CD14-positive monocyte (primary cell): ENCODE results near the gene SKA2. TPM values are rescaled to one million over a fixed set of nuclear protein-coding genes. Genes with fewer than 3 reads are reported as not detected.
A peak's percentile ranks its signal among the peaks of the same experiment; 100 is the strongest.

ENCODE experiments used
- DNase-seq, 3 donors: peaks; one replicate each; pipeline ENCODE4 v3.0.0-alpha.2; 2011 to 2022
- H2AFZ ChIP-seq: 2 replicates; pipeline ENCODE4 v1.6.0; 2012; ENCODE audit warnings: mild to moderate bottlenecking, low read depth, low read length, inconsistent platforms; ENCODE audit not compliant: insufficient read depth, poor library complexity, severe bottlenecking
- H3K27ac ChIP-seq, 2 donors: 1 replicate in 1 of 2; 2 replicates in 1 of 2; pipeline ENCODE4 v1.5.1; 2012 to 2013; ENCODE audit warnings: low read length in 2 of 2, control low read depth in 1 of 2, inconsistent platforms in 1 of 2, low read depth in 1 of 2, mild to moderate bottlenecking in 1 of 2
- H3K27me3 ChIP-seq, 2 donors: one replicate each; pipeline versions ENCODE4 v1.6.0 to v1.6.1; 2011 to 2013; ENCODE audit warnings: low read length in 2 of 2; ENCODE audit not compliant: control insufficient read depth in 2 of 2, insufficient read depth in 2 of 2
- H3K36me3 ChIP-seq, 2 donors: replicated peaks in 1 of 2; 1 replicate in 1 of 2; 2 replicates in 1 of 2; pipeline versions ENCODE4 v1.5.1 to v1.6.1; 2012 to 2013; ENCODE audit warnings: low read length in 2 of 2, control low read depth in 1 of 2, inconsistent platforms in 1 of 2, mild to moderate bottlenecking in 1 of 2; ENCODE audit not compliant: insufficient read depth in 2 of 2, control insufficient read depth in 1 of 2
- H3K4me1 ChIP-seq, 2 donors: 1 replicate in 1 of 2; 2 replicates in 1 of 2; pipeline versions ENCODE4 v1.5.1 to v1.6.1; 2012 to 2013; ENCODE audit warnings: low read length in 2 of 2, control low read depth in 1 of 2, inconsistent platforms in 1 of 2, mild to moderate bottlenecking in 1 of 2, moderate library complexity in 1 of 2; ENCODE audit not compliant: insufficient read depth in 2 of 2, control insufficient read depth in 1 of 2
- H3K4me2 ChIP-seq: replicated peaks from 2 replicates; pipeline ENCODE3; 2012; ENCODE audit warnings: low read length, moderate library complexity, mild to moderate bottlenecking; ENCODE audit not compliant: poor library complexity, severe bottlenecking; ENCODE audit errors: extremely low read depth
- H3K4me3 ChIP-seq, 3 experiments: fragments of 200-600 bp in 1 of 3; sonication (generic) in 1 of 3; replicated peaks in 1 of 3; 1 replicate in 2 of 3; 2 replicates in 1 of 3; pipeline ENCODE4 v1.5.1; 2011 to 2013; ENCODE audit warnings: low read length in 3 of 3, mild to moderate bottlenecking in 3 of 3, control low read depth in 2 of 3, low read depth in 2 of 3, inconsistent platforms in 1 of 3, moderate library complexity in 1 of 3
- H3K79me2 ChIP-seq: 2 replicates; pipeline ENCODE4 v1.6.0; 2012; ENCODE audit warnings: mild to moderate bottlenecking, control low read depth, inconsistent platforms, low read length, moderate library complexity; ENCODE audit not compliant: insufficient read depth
- H3K9ac ChIP-seq: 2 replicates; pipeline ENCODE4 v1.6.0; 2017; ENCODE audit warnings: low read length, mild to moderate bottlenecking; ENCODE audit not compliant: insufficient read depth, poor library complexity, severe bottlenecking
- H3K9me3 ChIP-seq, 2 donors: replicated peaks in 1 of 2; 1 replicate in 1 of 2; 2 replicates in 1 of 2; pipeline versions ENCODE4 v1.5.1 to v1.6.1; 2012 to 2013; ENCODE audit warnings: low read length in 2 of 2, control low read depth in 1 of 2; ENCODE audit not compliant: control insufficient read depth in 1 of 2, insufficient read depth in 1 of 2
- H4K20me1 ChIP-seq: 2 replicates; pipeline ENCODE4 v1.6.0; 2012; ENCODE audit warnings: mild to moderate bottlenecking, low read length, control low read depth, moderate library complexity; ENCODE audit not compliant: insufficient read depth
- H3K27ac Mint-ChIP-seq, 7 donors: one replicate each; pipeline ENCODE4 v1.8.0; 2020; ENCODE audit warnings: mild to moderate bottlenecking in 7 of 7, mixed read lengths in 7 of 7, moderate library complexity in 6 of 7, inconsistent platforms in 2 of 7
- H3K27me3 Mint-ChIP-seq, 3 donors: one replicate each; pipeline ENCODE4 v1.8.0; 2021 to 2022; ENCODE audit warnings: low read depth in 3 of 3, mild to moderate bottlenecking in 3 of 3, mixed read lengths in 3 of 3, moderate library complexity in 3 of 3, inconsistent platforms in 1 of 3
- H3K36me3 Mint-ChIP-seq, 2 donors: one replicate each; pipeline ENCODE4 v1.8.0; 2020; ENCODE audit warnings: mixed read lengths in 2 of 2, inconsistent platforms in 1 of 2, mild to moderate bottlenecking in 1 of 2
- H3K4me1 Mint-ChIP-seq: one replicate; pipeline ENCODE4 v1.8.0; 2020; ENCODE audit warnings: mild to moderate bottlenecking, mixed read lengths
- H3K4me3 Mint-ChIP-seq, 2 donors: one replicate each; pipeline ENCODE4 v1.8.0; 2020; ENCODE audit warnings: mild to moderate bottlenecking in 2 of 2, mixed read lengths in 2 of 2, moderate library complexity in 1 of 2
- H3K9me3 Mint-ChIP-seq, 7 donors: one replicate each; pipeline ENCODE4 v1.8.0; 2020 to 2022; ENCODE audit warnings: mixed read lengths in 7 of 7, mild to moderate bottlenecking in 6 of 7, moderate library complexity in 6 of 7, inconsistent platforms in 2 of 7
- CTCF ChIP-seq: fragments of 200-600 bp; IDR thresholded peaks from one replicate; pipeline ENCODE4 v1.8.0; 2022; ENCODE audit warnings: antibody characterized with exemption, mild to moderate bottlenecking
- WGBS: methylation state at CpG from one replicate; pipeline ENCODE4 v1.1.5; 2013; ENCODE audit warnings: missing lambda C conversion rate; ENCODE audit not compliant: insufficient coverage; 5-methylcytosine and 5-hydroxymethylcytosine counted together
- intact Hi-C, 2 donors: fragments of 100-400 bp; cut with micrococcal nuclease; formaldehyde crosslinking; loops; one replicate each; pipeline versions ENCODE4 v1.15.0 to v1.15.1; 2023
- polyA plus RNA-seq, 3 donors: library from polyadenylated mRNA; depleted of rRNA in 1 of 3; unstranded in 2 of 3; stranded (reverse) in 1 of 3; fragments of 300-500 nt in 2 of 3; fragments of >200 nt in 1 of 3; fragmentation: Illumina TruSeq in 2 of 3; gene quantifications; 1 replicate in 2 of 3; 2 replicates in 1 of 3; pipeline ENCODE4 v1.2.3, GENCODE V29; 2012 to 2021

Gene SKA2
- polyA plus RNA-seq, 3 donors, result 3.1 to 20.4 (median 19.2) TPM

GRCh38 chr17:59111539-59111938 is 43.4 kb downstream of the SKA2 start:
- no peaks in the 10 kb centered on the region for H3K9me3 Mint-ChIP-seq
- H3K9ac ChIP-seq, result no peak overlapping the region
- H3K79me2 ChIP-seq, result no peaks in the 10 kb centered on the region
- no peak overlapping the region for H2AFZ ChIP-seq
- peaks cover 6 to 9% of the 10 kb centered on the region in 2 donors for H3K4me1 ChIP-seq
- intact Hi-C loops, result no loop called here
- TF ChIP-seq CTCF, result no peak
- H4K20me1 ChIP-seq, result no peaks in the 10 kb centered on the region
- no peak overlapping the region for H3K27ac Mint-ChIP-seq
- WGBS, result no CpG with 5 or more reads among the region's 3 CpGs
- no peaks in the 10 kb centered on the region for H3K9me3 ChIP-seq
- peaks cover 14 to 28% of the 10 kb centered on the region in 2 donors for H3K36me3 ChIP-seq
- no peak overlapping the region for H3K4me3 ChIP-seq
- H3K27ac ChIP-seq, result no peak overlapping the region
- no peak overlapping the region for H3K4me2 ChIP-seq
- peaks cover 8 to 29% of the 10 kb centered on the region in 2 donors for H3K36me3 Mint-ChIP-seq
- no peak for DNase-seq
- H3K27me3 ChIP-seq, result no peaks in the 10 kb centered on the region
- H3K4me3 Mint-ChIP-seq, result no peak overlapping the region
- H3K27me3 Mint-ChIP-seq, result no peaks in the 10 kb centered on the region
- peaks cover 6% of the 10 kb centered on the region for H3K4me1 Mint-ChIP-seq

GRCh38 chr17:59110973-59111372 is 44.0 kb downstream of the SKA2 start:
- Mint-ChIP-seq H3K27me3 (no peaks in the 10 kb centered on the region), H3K4me3 (no peak overlapping the region), H3K36me3 (peaks cover 8 to 29% of the 10 kb centered on the region in 2 donors), H3K27ac (peak overlapping the region in 1 of 7 donors; percentile 30), H3K4me1 (peaks cover 8% of the 10 kb centered on the region), H3K9me3 (no peaks in the 10 kb centered on the region)
- Histone ChIP-seq H4K20me1 (no peaks in the 10 kb centered on the region), H3K27me3 (no peaks in the 10 kb centered on the region), H3K4me3 (no peak overlapping the region), H3K9ac (no peak overlapping the region), H3K9me3 (no peaks in the 10 kb centered on the region), H3K4me1 (peaks cover 7 to 10% of the 10 kb centered on the region in 2 donors), H3K4me2 (no peak overlapping the region), H3K27ac (no peak overlapping the region), H3K36me3 (peaks cover 14 to 28% of the 10 kb centered on the region in 2 donors), H2AFZ (no peak overlapping the region), H3K79me2 (peaks cover 1% of the 10 kb centered on the region)
- intact Hi-C loops, result no loop called here
- TF ChIP-seq CTCF, result no peak
- DNase-seq, result no peak
